RWPE1 (cell line): ENCODE data around the gene TSPAN32.

Experiments
- CTCF ChIA-PET: fragments of 350-600 bp; sonication (Branson Sonifier 250); formaldehyde crosslinking; extraction: SDS; loops from one replicate; lab custom pipeline; 2021; lab: Yijun Ruan, JAX
- POLR2A ChIA-PET: fragments of 400-600 bp; formaldehyde crosslinking; extraction: SDS; loops from one replicate; lab custom pipeline; 2020; ENCODE audit warnings: antibody characterized with exemption; ENCODE audit not compliant: low non-redundant PET; lab: Yijun Ruan, JAX
- DNase-seq: peaks from one replicate; pipeline ENCODE4 v3.0.0; 2012; ENCODE audit warnings: low spot score
- H3K27ac ChIP-seq: fragments of 450-650 bp; 2 replicates; pipeline ENCODE4 v1.5.1; 2017
- CTCF ChIP-seq: fragments of 450-650 bp; conservative IDR thresholded peaks from 2 replicates; pipeline ENCODE4 v1.5.1; 2017; ENCODE audit warnings: low read depth, mild to moderate bottlenecking

The TSPAN32 gene

GRCh38 chr11:2298795-2299761 lies 2.7 kb upstream of the TSPAN32 start:
- ChIA-PET CTCF (interaction anchor here (0.6 to 4.6 kb wide), 23 partner anchors 8 to 518 kb away, joined by 3 to 50 read pairs (median 4); no protein-coding TSS in a partner anchor), POLR2A (interaction anchor here (0.6 kb wide), 1 partner anchor 11 kb away, joined by 3 read pairs; no protein-coding TSS in a partner anchor)
- peak; percentile 31 for TF ChIP-seq CTCF
- DNase-seq, result peak; percentile 57
- H3K27ac ChIP-seq, result no peak overlapping the region

DNA sequence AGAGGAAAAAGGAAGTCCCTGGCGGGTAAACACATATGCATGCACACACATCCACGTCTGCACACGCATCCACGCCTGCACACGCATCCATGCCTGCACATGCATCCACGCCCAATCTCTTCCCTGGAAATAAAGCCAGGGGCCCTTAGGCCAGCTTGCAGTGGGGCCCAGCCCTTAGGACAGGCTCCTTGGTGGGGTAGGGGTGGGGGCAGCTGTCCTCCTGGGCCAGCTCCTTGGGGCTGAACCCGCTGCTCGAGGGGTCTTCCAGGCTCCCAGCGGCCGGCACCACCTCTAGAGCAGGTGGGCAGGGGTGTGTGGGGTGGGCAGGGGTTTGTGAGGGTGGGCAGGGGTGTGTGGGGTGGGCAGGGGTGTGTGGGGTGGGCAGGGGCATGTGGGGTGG lies 2.0 kb upstream of the TSPAN32 start:
- POLR2A ChIA-PET, result interaction anchor here (0.6 kb wide), 1 partner anchor 10 kb away, joined by 3 read pairs; no protein-coding TSS in a partner anchor
- H3K27ac ChIP-seq, result no peak overlapping the region
- no peak for DNase-seq
- TF ChIP-seq CTCF, result no peak
- CTCF ChIA-PET, result interaction anchor here (0.7 to 4.6 kb wide), 16 partner anchors 9 to 146 kb away, joined by 3 to 50 read pairs (median 6); no protein-coding TSS in a partner anchor

DNA sequence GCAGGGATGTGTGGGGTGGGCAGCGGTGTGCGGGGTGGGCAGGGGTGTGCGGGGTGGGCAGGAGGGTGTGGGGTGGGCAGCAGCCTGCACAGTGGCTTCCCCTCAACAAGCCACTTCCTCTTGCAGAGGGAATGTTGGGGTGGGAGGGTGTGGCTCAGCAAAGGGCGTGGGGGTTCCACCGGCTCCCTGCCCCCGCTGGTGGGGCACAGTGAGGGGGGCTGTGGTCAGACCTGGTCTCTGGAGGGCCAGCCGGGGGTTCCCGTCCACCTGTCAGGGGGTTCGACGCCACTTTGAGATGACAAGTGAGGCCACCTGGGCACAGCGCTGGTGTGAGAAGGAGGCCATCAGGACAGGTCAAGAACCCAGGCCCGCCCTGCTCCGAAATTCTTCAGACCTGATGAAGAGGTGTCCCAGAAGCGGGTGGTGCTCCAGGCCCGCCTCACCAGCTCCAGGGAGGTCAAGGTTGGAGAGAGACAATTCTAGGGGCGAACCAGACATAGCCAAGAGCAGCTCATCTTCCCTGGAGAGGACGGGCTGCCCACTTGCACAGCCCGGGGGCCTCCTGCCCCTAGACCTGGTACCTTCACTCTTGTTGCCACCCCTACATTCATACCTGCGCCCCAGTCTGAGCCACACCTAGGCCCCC lies 1.4 kb upstream of the TSPAN32 start:
- no peak for DNase-seq

DNA sequence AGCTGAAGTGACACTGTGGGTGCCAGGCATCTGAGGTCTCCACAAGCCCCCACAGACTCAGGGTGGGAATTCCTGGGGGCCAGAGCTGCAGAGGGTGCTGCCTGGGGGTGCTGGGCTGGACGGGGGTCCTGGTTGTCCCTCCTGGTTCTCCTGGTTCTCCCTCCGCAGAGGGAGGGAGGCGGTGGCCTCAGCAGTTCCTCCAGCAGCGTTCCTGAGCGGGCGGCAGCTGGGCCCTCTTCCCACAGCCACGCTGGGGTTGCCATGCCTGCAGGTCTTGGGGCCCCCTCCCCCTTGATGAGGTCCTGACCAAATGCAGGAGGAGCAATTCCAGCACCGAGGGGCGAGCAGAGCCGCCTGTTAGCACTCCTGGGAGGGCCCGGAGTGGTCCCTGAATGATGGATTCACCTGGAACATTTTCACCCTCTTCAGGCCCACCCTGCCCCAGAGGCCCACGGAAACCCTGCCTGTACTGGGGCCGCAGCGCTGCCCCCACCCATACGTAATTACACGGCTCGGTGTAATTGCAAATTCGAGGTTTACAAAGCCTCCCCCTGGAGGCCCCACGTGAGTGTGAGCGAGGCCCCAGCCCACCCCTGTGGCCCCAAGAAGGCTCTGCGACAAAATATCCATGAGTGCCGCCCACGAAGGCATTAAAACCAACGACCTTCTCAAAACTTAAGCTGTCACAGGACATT lies 730 bp upstream of the TSPAN32 start:
- ChIA-PET CTCF (interaction anchor here (0.6 to 7.5 kb wide), 3 partner anchors 104 to 498 kb away, joined by 3 to 161 read pairs (median 4); no protein-coding TSS in a partner anchor), POLR2A (no interaction called here)
- TF ChIP-seq CTCF, result no peak
- no peak overlapping the region for H3K27ac ChIP-seq
- no peak for DNase-seq

More for the DNA sequence above, 1.4 kb upstream of the TSPAN32 start:
- ChIA-PET CTCF (interaction anchor here (1.0 to 7.5 kb wide), 5 partner anchors 102 to 134 kb away, joined by 3 to 161 read pairs (median 23); no protein-coding TSS in a partner anchor), POLR2A (no interaction called here)
- TF ChIP-seq CTCF, result no peak
- no peak overlapping the region for H3K27ac ChIP-seq

GRCh38 chr11:2302306-2302895 lies 588 bp downstream of the TSPAN32 start:
- ChIA-PET CTCF (interaction anchor here (1.1 to 7.5 kb wide), 3 partner anchors 105 to 137 kb away, joined by 3 to 161 read pairs (median 4); no protein-coding TSS in a partner anchor), POLR2A (no interaction called here)
- no peak overlapping the region for H3K27ac ChIP-seq
- DNase-seq, result no peak
- TF ChIP-seq CTCF, result no peak
